Measurements from ENCODE around the gene S100A3.
"Not testable (repeated sequence)": the region's sequence is repeated elsewhere in the genome, so short reads cannot be mapped to it uniquely, and the experiment has no call there.

The S100A3 gene

GRCh38 chr1:153534925-153535241 is 14.2 kb downstream of the S100A3 start:
- no peak for DNase-seq (ENCODE audit: low spot score)

- no peak for DNase-seq (ENCODE audit: low spot score)
These were observed 14.7 kb downstream of the S100A3 start for GRCh38 chr1:153534226-153534924.

- DNase-seq (ENCODE audit: low spot score): no peak
These were observed 15.3 kb downstream of the S100A3 start for GRCh38 chr1:153533689-153534201.

GRCh38 chr1:153532769-153533599 is 16.1 kb downstream of the S100A3 start:
- DNase-seq (ENCODE audit: low spot score): peak; percentile 76

DNA sequence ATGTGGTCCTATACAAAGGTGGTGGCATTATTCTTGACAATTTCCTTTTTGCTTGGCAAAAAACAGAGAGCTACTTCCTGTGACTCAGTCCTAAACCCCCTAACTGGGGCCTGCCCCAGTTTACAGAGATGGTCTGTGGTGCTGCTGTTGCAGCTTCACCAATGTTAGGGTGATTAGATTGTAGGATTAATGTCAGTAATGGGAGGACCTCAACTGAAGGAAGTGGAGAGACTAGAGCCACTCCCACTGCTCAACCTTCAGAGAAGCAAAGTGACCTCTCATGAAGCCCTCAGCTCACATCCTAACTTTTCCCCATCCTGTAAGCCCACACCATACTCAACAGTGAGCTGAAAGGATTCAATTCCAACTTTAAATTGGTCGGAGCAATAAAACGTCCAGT is 16.9 kb downstream of the S100A3 start:
- no peak for DNase-seq (ENCODE audit: low spot score)

GRCh38 chr1:153531638-153532037 is 17.4 kb downstream of the S100A3 start:
- DNase-seq (ENCODE audit: low spot score): no peak

GRCh38 chr1:153527683-153528040 is 21.4 kb downstream of the S100A3 start:
- DNase-seq (ENCODE audit: low spot score): no peak

GRCh38 chr1:153527023-153527682 is 21.9 kb downstream of the S100A3 start:
- no peak for DNase-seq (ENCODE audit: low spot score)

GRCh38 chr1:153526132-153526543 is 22.9 kb downstream of the S100A3 start:
- no peak for DNase-seq (ENCODE audit: low spot score)

GRCh38 chr1:153525088-153525728 is 23.9 kb downstream of the S100A3 start:
- no peak for DNase-seq (ENCODE audit: low spot score)

- DNase-seq (ENCODE audit: low spot score): not testable (repeated sequence)
These were observed 26.6 kb downstream of the S100A3 start for GRCh38 chr1:153522353-153523048.

GRCh38 chr1:153521808-153522207 is 27.2 kb downstream of the S100A3 start:
- DNase-seq (ENCODE audit: low spot score): not testable (repeated sequence)

DNA sequence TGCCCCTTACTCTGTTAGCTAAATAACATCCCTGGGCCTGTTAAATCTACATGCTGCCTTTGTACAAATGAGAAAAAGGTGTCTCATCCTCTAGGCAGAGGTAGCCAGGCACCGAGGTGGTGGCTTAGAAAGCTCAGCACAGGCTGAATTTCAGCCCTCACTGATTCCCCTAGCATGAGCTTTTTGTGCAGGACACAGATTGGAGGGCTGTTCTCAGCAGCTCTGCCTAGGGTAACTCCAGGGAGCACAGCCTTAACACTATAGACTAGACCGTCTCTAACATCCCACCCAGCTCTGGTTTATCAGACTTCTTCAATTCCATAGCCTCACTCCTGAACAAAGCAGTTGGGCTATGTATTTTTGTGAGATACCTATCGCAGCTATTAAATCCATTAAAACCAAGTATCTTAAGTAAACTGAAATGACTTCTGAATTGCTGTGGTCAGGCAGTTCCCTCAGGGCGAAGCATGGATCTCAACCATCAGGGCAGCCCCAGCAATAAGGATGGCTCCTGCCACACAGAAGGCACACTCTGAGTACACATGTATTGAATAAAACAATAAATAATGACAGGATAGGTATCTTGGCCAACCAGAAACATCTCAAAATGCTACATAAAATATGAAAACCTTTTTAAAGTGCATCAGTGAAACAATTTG is 28.1 kb downstream of the S100A3 start:
- DNase-seq (ENCODE audit: low spot score): no peak

GRCh38 chr1:153520137-153520691 is 28.8 kb downstream of the S100A3 start:
- DNase-seq (ENCODE audit: low spot score): not testable (repeated sequence)

DNA sequence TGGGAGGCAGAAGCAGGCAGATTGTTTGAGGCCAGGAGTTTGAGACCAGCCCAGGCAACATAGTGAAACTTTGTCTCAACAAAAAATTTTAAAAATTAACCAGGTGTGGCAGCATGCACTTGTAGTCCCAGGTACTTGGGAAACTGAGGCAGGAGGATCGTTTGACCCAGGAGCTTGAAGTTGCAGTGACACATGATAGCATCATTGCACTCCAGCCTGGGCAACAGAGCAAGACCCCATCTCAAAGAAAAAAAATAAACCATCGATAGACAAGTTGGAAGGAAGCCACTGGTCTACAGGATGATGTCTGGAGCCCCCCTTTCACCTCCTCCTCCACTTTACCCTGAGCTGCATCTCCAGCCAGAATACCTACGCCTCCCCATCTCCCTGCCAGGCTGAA is 29.8 kb downstream of the S100A3 start:
- DNase-seq (ENCODE audit: low spot score): no peak

DNA sequence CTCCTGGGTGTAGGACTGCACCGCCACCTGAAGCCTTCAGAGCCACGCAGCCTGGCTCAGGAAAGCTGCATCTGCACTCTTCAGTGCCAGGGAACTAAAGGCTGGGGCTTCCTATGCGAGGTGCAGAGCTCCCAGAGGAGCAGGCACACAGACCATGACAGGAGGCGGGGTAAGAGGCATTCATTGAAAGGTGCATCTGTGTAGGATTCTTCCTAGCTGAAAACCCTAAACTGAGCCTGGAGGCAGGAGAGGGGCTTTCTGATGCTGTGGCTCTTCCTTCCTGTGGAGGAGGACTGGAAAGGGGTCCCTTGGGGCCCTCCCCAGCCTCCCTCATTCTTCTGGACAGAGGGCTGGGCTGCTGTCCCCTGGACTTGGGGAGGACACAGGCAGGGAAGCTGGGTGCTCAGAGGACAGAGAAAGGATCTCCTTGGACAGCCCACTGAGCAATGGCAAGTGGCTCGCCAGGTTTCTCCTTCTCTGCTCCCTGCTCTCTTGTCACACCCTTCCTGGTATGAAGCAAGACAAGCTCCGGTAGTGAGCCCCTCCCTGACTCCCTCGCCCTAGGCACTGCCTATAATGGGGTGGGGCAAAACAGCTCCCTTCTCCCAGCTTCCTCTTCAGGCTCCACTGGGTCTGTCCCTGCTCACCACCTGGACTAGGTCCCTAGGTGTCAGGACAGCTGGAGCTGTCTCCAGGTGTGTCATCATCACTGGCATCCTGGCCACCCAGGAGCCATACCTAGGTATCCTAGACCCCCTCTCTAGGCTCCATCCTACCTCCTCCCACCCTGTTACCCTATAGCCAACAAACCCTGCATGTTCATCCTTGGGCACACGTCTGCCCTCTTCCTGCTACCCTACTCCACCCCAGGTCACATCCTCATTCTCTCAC is 33.3 kb downstream of the S100A3 start:
- no peak for DNase-seq (ENCODE audit: low spot score)

DNA sequence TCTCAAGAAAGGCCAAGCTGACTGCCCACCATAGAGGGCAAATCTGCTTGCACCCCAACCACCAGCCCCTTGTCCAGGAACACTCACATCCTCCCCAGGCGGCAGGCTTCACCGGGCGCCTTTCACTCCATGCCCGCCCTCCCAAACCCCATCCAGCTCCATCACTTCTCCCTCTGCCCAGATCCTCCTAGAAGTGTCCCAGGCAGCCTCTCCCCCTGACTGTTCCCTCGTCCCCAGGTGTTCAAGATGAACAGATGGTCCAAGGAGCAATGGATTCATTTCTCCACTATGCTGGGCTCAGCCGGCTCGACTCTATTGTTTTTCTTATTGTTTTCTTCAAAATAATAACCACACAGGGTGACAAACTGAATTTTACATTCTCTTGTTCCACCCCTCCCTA is 35.4 kb downstream of the S100A3 start:
- no peak for DNase-seq (ENCODE audit: low spot score)

DNA sequence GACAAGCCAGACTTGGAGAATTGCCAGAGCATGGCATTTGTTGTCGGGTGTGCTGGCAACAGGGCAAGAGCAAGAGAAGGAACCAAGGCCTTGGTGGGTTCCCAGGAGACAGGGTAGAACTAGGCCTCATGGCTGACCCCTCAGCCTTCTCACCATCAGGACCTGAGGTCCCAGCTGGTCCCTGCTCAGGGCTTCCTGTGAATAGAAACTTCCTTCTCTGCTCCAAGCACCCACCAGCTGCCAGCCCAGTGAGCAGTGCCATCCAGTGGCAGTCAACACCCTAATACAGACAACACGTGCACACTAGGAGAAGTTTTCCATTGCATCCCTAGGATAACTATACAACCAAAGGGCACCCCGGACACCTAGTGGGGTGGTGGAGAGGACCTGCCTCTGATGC is 36.0 kb downstream of the S100A3 start:
- no peak for DNase-seq (ENCODE audit: low spot score)

DNA sequence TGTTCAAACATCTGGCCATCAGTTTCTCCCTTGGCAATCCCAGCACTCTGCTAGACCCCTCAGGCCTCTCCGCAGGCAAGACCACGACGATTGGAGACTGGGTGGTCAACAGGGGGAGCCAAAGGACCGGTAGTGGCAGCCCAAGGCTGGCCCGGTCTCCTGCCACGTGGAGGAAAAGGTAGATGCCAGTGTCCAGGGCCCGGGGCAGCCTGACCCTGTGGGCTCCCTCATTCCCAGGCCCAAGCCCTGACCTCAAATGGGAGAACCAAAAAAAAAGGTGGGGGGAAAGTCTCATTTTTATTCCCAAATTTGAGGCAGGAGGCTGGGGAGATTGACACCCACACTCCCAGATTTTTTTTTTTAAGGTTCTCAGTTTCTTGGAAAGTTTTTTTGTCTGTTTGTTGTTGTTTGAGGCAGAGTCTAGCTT is 38.1 kb downstream of the S100A3 start:
- no peak for DNase-seq (ENCODE audit: low spot score)

Measured in pons (tissue), 1 donor.